Measurements from ENCODE around the gene TNIK. TPM values are rescaled to one million over a fixed set of nuclear protein-coding genes. Genes with fewer than 3 reads are reported as not detected.

TNIK gene
- total RNA-seq, 2 experiments from 2014 or later, result 27.0 to 28.8 TPM

DNA sequence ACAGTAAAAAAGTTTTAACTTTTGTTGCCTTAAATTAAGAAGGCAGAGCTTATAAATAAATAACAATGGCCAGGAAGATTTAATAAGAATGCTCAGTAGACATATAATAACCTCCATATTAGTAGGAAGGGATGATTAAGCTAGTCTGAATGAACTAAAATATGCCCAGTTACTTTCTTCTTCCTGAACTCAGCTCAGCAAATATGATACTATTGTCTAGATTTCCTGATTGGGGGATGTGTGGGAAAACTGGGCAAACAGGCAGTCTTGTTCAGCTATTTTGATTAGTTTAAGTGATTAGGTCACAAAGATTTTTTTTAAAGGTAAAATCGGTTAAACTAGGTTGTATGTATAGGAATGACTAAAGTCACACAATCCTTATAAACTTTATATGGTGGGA lies 266.5 kb downstream of the TNIK start:
- Mint-ChIP-seq H3K4me3 (no peak overlapping the region), H3K9me3 (peaks cover 6% of the 10 kb centered on the region), H3K4me1 (ENCODE audit: low read depth) (peaks cover 35% of the 10 kb centered on the region), H3K27ac (no peak overlapping the region), H3K27me3 (ENCODE audit: low read depth) (no peaks in the 10 kb centered on the region), H3K36me3 (ENCODE audit: low read depth) (peaks cover 16% of the 10 kb centered on the region)
- DNase-seq, result no peak
- intact Hi-C loops (cut with micrococcal nuclease), result no loop called here
- CTCF ChIA-PET, result interaction anchor here (1.1 kb wide), 1 partner anchor 8 kb away, joined by 3 read pairs; no protein-coding TSS in a partner anchor

GRCh38 chr3:171192176-171192854 lies 267.9 kb downstream of the TNIK start:
- H3K9me3 Mint-ChIP-seq, result no peaks in the 10 kb centered on the region
- CTCF ChIA-PET, result interaction anchor here (1.1 kb wide), 1 partner anchor 10 kb away, joined by 3 read pairs; no protein-coding TSS in a partner anchor
- H3K4me3 Mint-ChIP-seq, result no peak overlapping the region
- intact Hi-C loops (cut with micrococcal nuclease), result no loop called here
- DNase-seq, result no peak
- no peaks in the 10 kb centered on the region for H3K27me3 Mint-ChIP-seq (ENCODE audit: low read depth)
- H3K27ac Mint-ChIP-seq, result no peak overlapping the region
- peaks cover 14% of the 10 kb centered on the region for H3K36me3 Mint-ChIP-seq (ENCODE audit: low read depth)
- H3K4me1 Mint-ChIP-seq (ENCODE audit: low read depth), result peaks cover 33% of the 10 kb centered on the region

- H3K36me3 Mint-ChIP-seq (ENCODE audit: low read depth), result peaks cover 12% of the 10 kb centered on the region
- no peak overlapping the region for H3K27ac Mint-ChIP-seq
- intact Hi-C loops (cut with micrococcal nuclease), result loop anchor here (1.0 kb wide), 1 partner anchor 35 kb away; no protein-coding TSS in a partner anchor
- peak; percentile 20 for DNase-seq
- H3K27me3 Mint-ChIP-seq (ENCODE audit: low read depth), result no peaks in the 10 kb centered on the region
- CTCF ChIA-PET, result no interaction called here
- no peaks in the 10 kb centered on the region for H3K9me3 Mint-ChIP-seq
- H3K4me1 Mint-ChIP-seq (ENCODE audit: low read depth), result peaks cover 32% of the 10 kb centered on the region
- no peak overlapping the region for H3K4me3 Mint-ChIP-seq
These were observed 269.5 kb downstream of the TNIK start for GRCh38 chr3:171190668-171191067.

DNA sequence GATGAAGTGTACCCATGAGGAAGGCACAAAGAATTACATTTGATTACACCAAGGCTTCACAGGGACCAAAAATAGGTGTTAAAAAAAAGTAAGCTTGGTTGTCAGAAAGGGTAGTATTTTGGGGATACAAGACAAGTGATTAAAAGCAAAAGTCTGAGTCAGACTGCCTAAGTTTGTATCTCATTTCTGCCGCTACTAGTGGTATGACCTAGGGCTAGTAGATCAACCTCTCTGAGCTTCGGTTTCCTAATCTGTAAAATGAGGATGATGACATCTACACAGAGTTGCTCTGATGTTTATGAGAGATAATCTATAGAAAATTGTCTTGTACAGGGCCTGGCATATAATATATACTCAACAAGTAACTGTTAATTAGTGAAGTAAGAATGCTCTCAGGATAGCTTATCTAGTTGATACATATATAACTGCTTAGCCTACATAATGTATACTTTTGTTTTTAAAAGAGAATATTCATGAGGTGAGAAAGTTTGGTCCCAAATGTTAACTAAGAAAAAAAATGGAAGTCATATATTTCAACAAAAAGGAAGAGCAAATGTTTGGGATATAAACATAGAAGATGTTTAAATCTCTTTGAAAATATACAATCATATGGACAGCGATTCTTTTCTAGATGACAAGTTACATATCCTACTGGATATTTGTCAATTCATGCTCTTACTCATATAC lies 270.7 kb downstream of the TNIK start:
- DNase-seq, result no peak
- no peak overlapping the region for H3K4me3 Mint-ChIP-seq
- H3K36me3 Mint-ChIP-seq (ENCODE audit: low read depth), result peaks cover 12% of the 10 kb centered on the region
- H3K4me1 Mint-ChIP-seq (ENCODE audit: low read depth), result peaks cover 41% of the 10 kb centered on the region
- intact Hi-C loops (cut with micrococcal nuclease), result loop anchor here (1.0 kb wide), 7 partner anchors 23 to 271 kb away; partner anchors contain the start of gene TNIK
- no peaks in the 10 kb centered on the region for H3K27me3 Mint-ChIP-seq (ENCODE audit: low read depth)
- H3K9me3 Mint-ChIP-seq, result no peaks in the 10 kb centered on the region
- CTCF ChIA-PET, result interaction anchor here (0.6 to 1.9 kb wide), 6 partner anchors 60 to 377 kb away, joined by 3 to 10 read pairs (median 3); no protein-coding TSS in a partner anchor
- peak overlapping the region; percentile 56 for H3K27ac Mint-ChIP-seq

DNA sequence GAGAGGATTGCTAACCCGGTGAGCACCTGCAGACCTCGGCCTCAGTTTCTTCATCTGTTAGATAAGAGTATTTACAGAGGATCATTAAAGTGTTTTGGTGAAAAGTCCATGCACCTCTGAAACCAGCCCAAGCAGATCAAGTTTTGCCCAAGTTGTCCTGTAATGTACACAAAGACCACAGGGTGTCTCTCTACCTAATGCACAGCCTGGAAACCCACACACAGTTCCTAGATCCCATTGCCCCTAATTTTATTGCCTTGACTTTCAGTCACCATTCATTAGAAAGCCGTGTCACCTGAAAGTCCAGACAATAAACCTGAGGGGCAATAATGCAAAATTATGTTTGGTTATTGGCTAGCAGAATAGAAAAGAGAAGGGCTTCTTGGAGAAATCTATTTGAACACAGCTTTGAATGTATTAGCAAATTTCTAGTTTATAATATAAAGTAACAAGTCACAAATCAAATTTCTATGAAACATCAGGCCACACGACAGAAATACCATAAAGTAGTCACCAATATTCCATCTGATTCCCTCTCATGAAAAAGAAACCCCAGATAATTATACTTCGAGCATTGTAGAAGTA lies 272.4 kb downstream of the TNIK start:
- H3K9me3 Mint-ChIP-seq, result no peaks in the 10 kb centered on the region
- no peak overlapping the region for H3K27ac Mint-ChIP-seq
- H3K36me3 Mint-ChIP-seq (ENCODE audit: low read depth), result peaks cover 15% of the 10 kb centered on the region
- no peaks in the 10 kb centered on the region for H3K27me3 Mint-ChIP-seq (ENCODE audit: low read depth)
- peak; percentile 35 for DNase-seq
- H3K4me1 Mint-ChIP-seq (ENCODE audit: low read depth), result peaks cover 49% of the 10 kb centered on the region
- H3K4me3 Mint-ChIP-seq, result no peak overlapping the region
- CTCF ChIA-PET, result interaction anchor here (0.6 to 1.9 kb wide), 4 partner anchors 13 to 280 kb away, joined by 3 to 6 read pairs (median 3); no protein-coding TSS in a partner anchor
- intact Hi-C loops (cut with micrococcal nuclease), result loop anchor here (1.0 kb wide), 1 partner anchor 379 kb away; no protein-coding TSS in a partner anchor

DNA sequence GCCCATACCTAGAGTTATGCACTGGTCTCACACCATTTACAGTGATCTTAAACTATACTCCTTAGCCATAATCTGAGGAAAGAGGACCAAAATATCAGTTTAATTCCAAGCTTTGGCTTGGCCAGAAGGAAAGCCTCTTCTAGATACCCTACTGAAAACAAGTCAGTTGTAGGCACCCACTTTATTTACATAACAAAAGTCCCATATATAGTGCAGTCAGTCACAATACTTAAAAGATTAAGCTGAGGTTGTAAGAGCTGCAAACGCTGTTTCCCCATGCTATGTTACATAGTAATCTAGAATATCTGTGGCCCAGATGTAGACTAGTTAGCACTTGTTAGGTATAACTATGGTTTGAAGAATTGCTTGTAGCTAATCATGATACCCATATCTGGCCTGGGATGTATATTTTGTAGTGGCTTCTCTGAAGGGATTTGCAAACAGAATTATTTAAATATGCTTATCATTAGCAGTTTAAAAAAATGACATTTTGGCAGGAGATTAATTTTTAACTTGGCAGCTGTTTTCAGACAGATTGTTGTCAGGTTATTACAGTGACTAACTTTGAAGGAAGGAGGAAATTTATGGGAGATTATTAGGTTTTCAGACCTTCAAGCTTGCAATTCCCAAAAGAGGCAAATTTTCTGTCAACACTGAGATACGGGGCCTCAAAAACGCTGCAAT lies 273.2 kb downstream of the TNIK start:
- intact Hi-C loops (cut with micrococcal nuclease), result loop anchor here (1.0 kb wide), 1 partner anchor 379 kb away; no protein-coding TSS in a partner anchor
- CTCF ChIA-PET, result interaction anchor here (0.6 to 1.2 kb wide), 7 partner anchors 45 to 380 kb away, joined by 3 to 5 read pairs (median 3); partner anchors contain the start of gene TNIK
- no peak overlapping the region for H3K27ac Mint-ChIP-seq
- DNase-seq, result no peak
- H3K36me3 Mint-ChIP-seq (ENCODE audit: low read depth), result peaks cover 15% of the 10 kb centered on the region
- H3K4me3 Mint-ChIP-seq, result no peak overlapping the region
- H3K4me1 Mint-ChIP-seq (ENCODE audit: low read depth), result peaks cover 44% of the 10 kb centered on the region
- H3K9me3 Mint-ChIP-seq, result no peaks in the 10 kb centered on the region
- no peaks in the 10 kb centered on the region for H3K27me3 Mint-ChIP-seq (ENCODE audit: low read depth)

GRCh38 chr3:171186383-171186782 lies 273.8 kb downstream of the TNIK start:
- DNase-seq, result no peak
- H3K27me3 Mint-ChIP-seq (ENCODE audit: low read depth), result no peaks in the 10 kb centered on the region
- peaks cover 15% of the 10 kb centered on the region for H3K36me3 Mint-ChIP-seq (ENCODE audit: low read depth)
- intact Hi-C loops (cut with micrococcal nuclease), result no loop called here
- H3K9me3 Mint-ChIP-seq, result no peaks in the 10 kb centered on the region
- H3K27ac Mint-ChIP-seq, result no peak overlapping the region
- H3K4me1 Mint-ChIP-seq (ENCODE audit: low read depth), result peaks cover 46% of the 10 kb centered on the region
- no peak overlapping the region for H3K4me3 Mint-ChIP-seq
- CTCF ChIA-PET, result interaction anchor here (0.9 to 1.2 kb wide), 5 partner anchors 44 to 381 kb away, joined by 3 to 5 read pairs (median 3); partner anchors contain the start of gene TNIK

DNA sequence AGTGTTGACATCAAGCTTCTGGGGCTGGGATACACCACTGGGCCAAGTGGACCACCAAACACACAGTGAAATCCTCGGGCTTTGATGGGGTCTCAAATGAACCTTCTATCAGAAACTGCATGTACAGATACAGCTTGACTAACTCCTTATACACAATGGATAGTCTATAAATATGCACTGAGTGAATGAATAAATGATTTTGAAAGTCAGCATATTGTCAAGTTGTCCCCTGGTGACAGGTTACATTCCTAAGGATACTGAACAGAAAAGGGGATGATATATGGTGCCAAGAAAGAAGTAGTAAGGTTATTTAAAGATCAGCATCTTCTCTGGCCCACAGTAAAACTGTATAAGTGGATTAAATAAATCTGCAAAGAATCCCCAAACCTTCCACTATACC lies 274.2 kb downstream of the TNIK start:
- Mint-ChIP-seq H3K27me3 (ENCODE audit: low read depth) (no peaks in the 10 kb centered on the region), H3K4me1 (ENCODE audit: low read depth) (peaks cover 47% of the 10 kb centered on the region), H3K4me3 (no peak overlapping the region), H3K27ac (no peak overlapping the region), H3K36me3 (ENCODE audit: low read depth) (peaks cover 15% of the 10 kb centered on the region), H3K9me3 (no peaks in the 10 kb centered on the region)
- intact Hi-C loops (cut with micrococcal nuclease), result no loop called here
- no peak for DNase-seq
- CTCF ChIA-PET, result interaction anchor here (1.2 to 1.3 kb wide), 2 partner anchors 72 to 274 kb away, joined by 3 read pairs; partner anchors contain the start of gene TNIK

DNA sequence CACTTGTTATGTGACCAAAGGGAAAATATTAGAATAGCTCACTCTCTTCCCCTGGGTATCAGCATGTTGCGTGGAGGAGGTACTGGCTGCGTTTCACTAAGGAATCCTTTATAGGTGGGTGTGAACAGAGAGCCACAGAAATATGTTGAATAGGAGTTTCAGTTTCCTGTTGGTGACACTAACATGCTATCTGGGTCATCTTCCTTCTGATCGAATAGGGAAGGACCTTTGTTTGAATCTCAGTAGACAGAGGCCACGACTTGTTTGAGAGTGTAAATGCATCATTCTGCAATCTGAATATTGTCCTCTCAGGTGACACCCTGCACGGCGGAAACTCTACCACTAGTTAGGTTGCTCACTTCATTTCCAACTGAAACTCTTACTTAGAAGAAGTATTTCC lies 275.8 kb downstream of the TNIK start:
- CTCF ChIA-PET, result no interaction called here
- H3K4me1 Mint-ChIP-seq (ENCODE audit: low read depth), result peaks cover 41% of the 10 kb centered on the region
- H3K4me3 Mint-ChIP-seq, result no peak overlapping the region

DNA sequence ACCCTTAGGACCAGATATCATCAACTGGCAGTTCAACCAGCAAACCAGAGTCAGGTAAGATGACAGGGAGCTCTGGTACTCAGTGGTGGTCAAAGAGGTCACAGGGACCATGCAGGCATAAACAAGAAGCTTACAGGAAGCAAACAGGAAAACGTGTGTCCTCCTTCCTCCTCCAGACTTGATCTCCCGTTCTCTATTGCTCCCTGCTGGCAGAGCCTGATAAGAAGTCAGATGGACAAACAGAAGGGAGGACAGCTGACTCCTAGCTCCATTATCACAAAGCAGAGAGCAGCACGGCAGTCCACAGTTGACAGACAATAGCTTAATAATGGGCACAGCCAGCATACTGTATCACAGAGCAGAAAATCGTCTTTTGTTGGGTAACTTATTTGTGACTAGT lies 277.2 kb downstream of the TNIK start:
- CTCF ChIA-PET, result interaction anchor here (0.9 to 1.3 kb wide), 3 partner anchors 10 to 383 kb away, joined by 3 to 4 read pairs (median 3); no protein-coding TSS in a partner anchor
- Mint-ChIP-seq H3K27ac (no peak overlapping the region), H3K4me3 (no peak overlapping the region), H3K36me3 (ENCODE audit: low read depth) (peaks cover 11% of the 10 kb centered on the region), H3K4me1 (ENCODE audit: low read depth) (peaks cover 43% of the 10 kb centered on the region), H3K27me3 (ENCODE audit: low read depth) (no peaks in the 10 kb centered on the region), H3K9me3 (no peaks in the 10 kb centered on the region)
- no peak for DNase-seq
- intact Hi-C loops (cut with micrococcal nuclease), result no loop called here

More for the DNA sequence above, 275.8 kb downstream of the TNIK start:
- Mint-ChIP-seq H3K27me3 (ENCODE audit: low read depth) (no peaks in the 10 kb centered on the region), H3K36me3 (ENCODE audit: low read depth) (peaks cover 15% of the 10 kb centered on the region), H3K9me3 (no peaks in the 10 kb centered on the region), H3K27ac (no peak overlapping the region)
- intact Hi-C loops (cut with micrococcal nuclease), result loop anchor here (1.0 kb wide), 1 partner anchor 18 kb away; no protein-coding TSS in a partner anchor
- DNase-seq, result peak; percentile 42

DNA sequence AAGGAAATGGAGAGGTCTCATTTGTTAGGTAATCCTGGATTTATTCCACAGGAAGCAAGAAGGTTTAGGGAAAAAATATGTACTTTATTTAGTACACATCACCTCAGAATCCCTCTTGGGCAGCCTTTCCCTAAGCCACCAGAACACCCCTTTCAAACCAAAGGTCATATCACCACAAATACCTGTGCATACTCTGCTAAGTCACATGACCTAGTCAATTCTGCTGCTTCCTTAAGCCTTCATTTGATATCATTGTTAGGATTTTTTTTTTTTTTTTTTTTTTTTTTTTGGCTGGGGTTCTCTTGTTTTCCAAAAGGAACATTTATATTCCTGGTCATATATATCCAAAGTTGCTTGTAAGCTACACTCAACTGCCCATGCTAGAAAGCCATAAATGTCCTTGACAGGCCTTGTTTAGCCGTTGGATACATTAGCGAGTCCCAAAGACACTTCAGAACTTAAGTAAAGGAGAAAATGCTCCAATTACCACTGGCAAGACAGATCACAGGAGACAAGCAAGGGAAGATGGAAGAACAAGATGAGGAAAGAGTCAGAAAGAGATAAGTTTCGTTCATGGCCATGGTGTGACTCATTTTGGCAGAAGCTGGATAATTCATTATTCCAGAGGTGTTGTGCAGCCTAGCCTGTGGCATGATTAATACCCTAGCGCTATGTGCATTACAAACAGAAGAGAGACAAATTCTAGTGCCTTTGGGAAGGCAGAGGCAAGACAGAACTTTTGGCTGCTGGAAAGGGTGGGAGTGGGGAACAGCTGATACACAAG lies 278.1 kb downstream of the TNIK start:
- Mint-ChIP-seq H3K36me3 (ENCODE audit: low read depth) (peaks cover 17% of the 10 kb centered on the region), H3K4me1 (ENCODE audit: low read depth) (peaks cover 46% of the 10 kb centered on the region), H3K27me3 (ENCODE audit: low read depth) (no peaks in the 10 kb centered on the region), H3K9me3 (no peaks in the 10 kb centered on the region), H3K27ac (no peak overlapping the region), H3K4me3 (no peak overlapping the region)
- intact Hi-C loops (cut with micrococcal nuclease), result no loop called here
- CTCF ChIA-PET, result interaction anchor here (1.3 to 1.5 kb wide), 2 partner anchors 279 to 384 kb away, joined by 3 to 4 read pairs; no protein-coding TSS in a partner anchor
- DNase-seq, result no peak
